Stimulated activated CD8-positive, alpha-beta memory T cell treated with anti-CD3 and anti-CD28 coated beads, Interleukin-7, amount 100 ng/mL, for 24 hours (primary cell): ENCODE results near the gene FOSB.
"Not testable (repeated sequence)": the region's sequence is repeated elsewhere in the genome, so short reads cannot be mapped to it uniquely, and the experiment has no call there.

Experiments
- DNase-seq: peaks from one replicate; pipeline ENCODE4 v3.0.0-alpha.2; 2020; ENCODE audit warnings: low read depth

Gene FOSB

DNA sequence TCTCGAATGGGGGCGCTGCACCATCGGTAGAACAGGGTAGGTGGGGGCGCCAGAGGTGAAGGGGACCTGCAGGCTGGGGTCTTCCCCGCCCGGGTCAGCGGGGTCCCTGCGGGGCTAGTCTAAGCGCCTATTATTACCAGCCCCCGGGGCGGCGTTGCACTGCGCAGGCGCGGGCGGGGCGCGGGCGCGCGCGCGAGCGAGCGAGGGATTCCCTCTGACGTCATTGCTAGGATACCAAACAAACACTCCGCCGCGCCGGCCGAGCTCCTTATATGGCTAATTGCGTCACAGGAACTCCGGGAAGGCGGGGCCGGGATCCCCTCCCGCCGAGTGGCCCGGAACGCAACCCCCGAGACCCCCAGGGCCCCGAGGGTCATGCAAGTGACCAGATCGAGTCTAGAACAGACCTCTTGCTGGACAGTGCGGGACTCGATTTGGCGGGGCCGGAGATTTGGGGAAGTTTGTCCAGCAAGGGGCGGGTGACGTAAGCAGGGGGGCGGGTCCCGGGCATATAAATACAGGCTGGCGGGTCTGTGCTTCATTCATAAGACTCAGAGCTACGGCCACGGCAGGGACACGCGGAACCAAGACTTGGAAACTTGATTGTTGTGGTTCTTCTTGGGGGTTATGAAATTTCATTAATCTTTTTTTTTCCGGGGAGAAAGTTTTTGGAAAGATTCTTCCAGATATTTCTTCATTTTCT is at the start of gene FOSB:
Gene FOSB, plus strand, starts transcription at position 541 of the 703 bp plus-strand sequence. CDS start 591 bp downstream, outside the sequence.
- peak; percentile 84 for DNase-seq

DNA sequence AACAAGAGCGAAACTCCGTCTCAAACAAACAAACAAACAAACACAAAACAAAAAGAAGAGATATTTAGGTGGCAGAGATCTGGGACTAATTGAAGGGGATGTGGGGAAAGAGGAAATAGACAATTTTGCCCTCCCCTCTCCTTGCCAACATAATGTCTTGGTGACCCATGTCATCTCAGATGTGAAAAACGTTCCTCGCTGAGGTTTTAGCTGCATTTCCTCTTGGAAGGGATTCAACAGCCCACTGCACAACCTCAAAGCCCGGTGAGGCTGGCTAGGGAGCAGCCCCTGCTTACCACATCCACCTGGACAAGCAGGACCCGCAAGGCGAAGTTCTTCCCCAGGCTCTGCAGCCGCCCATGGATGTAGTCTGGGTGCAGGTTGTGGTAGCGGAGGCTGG is 49.0 kb upstream of the FOSB start:
- no peak for DNase-seq

DNA sequence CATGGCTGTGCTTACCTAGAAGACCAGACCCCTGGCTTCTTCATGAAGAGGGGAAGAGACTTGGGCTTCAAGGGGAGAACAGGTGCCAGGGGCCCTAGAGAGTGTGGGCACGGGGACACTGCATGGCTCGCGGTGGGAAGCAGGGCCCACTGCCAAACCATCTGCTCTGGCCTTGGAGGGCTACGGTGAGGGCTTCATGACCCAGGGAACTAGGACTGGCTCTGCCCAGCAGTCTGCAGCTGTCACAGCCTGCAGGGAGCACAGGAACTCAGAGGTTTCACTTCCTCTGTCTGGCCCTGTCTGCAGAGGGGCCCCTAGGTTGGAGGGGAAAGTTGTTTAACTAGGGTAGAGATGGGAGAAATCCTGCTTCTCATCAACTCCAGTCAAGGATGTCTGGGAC is 48.4 kb upstream of the FOSB start:
- no peak for DNase-seq

DNA sequence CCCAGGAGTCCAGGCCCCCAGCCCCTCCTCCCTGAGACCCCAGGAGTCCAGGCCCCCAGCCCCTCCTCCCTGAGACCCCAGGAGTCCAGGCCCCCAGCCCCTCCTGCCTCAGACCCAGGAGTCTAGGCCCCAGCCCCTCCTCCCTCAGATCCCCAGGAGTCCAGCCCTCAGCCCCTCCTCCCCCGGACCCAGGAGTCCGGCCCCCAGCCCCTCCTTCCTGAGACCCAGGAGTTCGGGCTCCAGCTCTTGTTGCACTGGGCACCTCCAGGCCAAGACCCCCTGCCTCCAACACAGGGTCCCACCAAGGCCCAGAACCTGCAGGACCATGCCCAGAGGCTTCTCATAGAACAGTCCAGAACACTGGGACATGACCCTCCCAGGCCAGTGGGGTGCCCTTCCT is 47.9 kb upstream of the FOSB start:
- no peak for DNase-seq

DNA sequence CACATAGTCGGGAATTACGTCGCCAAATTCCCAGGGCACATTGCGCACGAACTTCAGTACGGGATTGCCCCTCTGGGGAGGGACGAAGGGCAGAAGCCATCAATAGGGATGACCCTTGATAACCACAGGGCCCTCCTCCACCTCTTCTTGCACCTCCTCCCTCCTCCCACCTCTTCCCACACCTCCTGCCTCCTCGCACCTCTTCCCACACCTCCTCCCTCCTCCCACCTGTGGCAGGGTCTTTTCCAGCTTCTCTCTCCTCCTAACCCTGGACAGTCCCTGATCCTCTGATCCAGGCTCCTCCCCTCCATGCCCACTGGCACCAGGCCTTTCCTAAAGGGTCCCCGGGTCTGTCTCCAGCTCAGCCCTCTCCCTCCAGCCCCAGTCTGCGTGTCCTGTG is 47.4 kb upstream of the FOSB start:
- no peak for DNase-seq

DNA sequence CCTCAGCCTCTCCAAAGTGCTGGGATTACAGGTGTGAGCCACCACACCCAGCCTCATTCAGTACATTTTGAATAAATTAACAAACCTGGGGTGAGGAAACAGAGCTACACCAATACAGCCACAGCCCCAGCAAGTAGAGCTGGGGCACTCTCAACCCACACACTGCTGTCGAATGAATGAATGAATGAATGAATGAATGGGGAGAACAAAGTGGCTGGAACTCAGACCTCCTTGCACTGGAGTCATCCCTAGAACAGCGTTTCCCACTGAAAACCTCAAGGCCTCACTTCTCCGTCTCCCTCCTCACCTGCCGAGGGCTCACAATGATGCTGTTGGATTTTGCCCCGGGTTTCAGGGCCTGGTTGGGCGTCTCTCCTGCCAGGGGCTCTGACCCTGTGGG is 46.9 kb upstream of the FOSB start:
- DNase-seq: no peak

DNA sequence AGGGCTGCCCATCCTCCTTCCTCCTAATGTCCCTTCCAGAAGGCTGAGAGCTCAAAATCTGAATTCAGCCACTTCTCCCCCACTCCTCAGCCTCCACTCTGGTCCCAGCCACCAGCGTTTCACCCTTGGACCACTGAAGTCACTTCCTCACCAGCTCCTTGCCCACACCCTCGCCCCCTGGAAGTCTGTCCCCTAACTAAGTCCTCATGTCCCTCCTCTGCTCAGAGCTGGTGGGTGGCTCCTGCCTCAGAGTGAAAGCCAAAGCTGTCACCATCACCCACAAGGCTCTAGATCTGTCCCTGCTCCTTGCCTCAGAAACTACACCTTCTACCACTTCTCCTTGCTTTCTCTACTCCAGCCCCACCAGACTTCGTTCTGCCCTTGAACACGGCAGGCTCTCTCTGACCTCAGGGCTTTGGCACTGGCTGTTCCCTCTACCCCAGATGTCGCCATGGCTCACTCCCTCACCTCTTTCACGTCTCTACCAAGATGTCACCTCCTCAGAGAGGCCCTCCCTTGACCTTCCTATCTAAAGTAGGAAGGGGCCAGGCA is 45.8 kb upstream of the FOSB start:
- no peak for DNase-seq

DNA sequence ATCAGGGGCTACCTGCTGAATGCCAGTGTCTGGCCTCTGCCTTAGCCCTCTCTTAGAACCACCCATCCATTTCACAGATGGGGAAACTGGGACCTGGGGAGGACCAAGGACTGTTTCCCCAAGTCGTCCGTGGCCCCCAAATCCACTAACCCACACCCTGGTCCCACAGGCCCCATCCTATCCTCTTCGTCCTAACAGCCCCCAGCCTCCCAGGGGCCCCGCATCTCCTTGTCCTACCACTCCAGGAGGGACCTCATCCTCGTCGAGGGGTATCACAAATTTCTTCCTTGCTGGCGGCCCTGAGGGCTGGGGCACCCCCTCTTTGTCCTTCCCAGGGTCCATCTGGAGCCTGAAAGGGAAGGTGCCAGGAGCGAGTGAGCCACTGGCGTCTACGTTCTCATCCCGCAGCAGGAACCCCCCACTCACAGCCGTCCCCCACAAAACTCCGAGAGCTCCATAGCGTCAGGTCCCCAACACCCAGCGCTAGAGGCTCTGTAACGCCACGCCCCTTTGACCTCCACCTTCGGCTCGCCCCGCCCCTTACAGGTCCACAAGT is 44.7 kb upstream of the FOSB start:
- no peak for DNase-seq

DNA sequence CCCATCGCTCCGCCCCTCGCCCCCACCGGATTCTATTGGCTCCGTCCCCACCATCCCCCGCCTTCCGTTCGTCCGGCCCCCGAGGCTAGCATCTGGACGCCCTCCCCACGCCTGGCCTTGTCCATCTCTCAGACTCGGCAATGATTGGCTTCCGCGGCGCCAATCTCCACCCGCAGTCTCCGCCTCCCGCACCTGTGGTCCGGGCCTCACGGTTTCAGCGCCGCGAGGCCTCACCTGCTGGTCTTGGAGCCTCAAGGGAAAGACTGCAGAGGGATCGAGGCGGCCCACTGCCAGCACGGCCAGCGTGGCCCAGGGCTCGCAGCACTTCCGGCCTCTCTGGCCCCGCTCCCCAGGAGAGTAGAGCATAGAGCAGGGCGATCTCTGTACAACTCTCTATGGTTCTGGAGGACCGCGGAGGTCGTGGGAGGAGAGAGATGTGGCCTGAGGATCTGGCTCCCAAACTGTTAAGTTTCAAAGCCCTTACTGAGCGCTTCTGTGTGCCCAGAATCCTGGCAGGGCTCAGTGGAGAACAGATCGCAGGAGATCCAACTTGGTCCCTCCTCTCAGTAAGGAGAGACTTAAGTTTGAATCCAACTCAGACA is 44.1 kb upstream of the FOSB start, which contains the start of gene ERCC1:
Gene ERCC1, minus strand, starts transcription at position 329 of the 602 bp plus-strand sequence. CDS start 543 bp downstream, outside the sequence.
- DNase-seq: peak; percentile 68

DNA sequence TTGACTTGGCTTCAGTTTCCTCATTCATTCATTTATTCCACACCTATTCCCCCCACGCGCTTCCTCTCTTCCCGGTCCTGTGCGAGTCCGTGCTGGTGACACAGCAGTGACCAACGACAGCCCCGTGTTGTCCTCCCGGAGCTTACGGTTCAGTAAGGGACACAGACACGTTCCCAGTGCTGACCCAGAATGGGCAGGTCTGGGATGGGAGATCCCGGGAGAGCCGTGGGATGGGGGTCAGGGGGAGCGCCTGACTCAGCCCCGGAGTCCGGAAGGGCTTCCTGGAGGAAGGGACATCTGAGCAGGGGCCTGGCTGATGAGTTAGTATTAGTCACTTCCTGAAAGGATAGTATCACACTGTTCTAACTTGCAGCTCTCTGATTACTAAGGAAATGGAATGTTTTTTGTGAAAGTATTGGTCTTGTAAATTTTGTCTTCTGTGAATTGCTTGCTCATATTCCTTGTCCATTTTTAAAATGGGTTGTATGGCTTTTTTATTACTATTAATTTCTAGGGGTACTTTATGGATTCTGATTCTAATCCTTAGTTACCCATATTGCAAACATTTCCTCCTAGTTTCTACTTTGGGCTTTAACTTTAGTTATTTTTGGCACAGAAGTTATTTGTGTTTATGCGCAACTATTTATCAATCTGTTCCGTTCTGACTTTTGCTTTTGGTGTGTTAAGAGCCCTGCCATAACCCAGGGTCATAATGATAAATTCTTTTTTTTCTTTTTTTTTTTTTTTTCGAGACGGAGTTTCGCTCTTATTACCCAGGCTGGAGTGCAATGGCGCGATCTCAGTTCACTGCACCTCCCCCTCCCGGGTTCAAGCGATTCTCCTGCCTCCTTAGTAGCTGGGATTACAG is 43.4 kb upstream of the FOSB start:
- DNase-seq: no peak

DNA sequence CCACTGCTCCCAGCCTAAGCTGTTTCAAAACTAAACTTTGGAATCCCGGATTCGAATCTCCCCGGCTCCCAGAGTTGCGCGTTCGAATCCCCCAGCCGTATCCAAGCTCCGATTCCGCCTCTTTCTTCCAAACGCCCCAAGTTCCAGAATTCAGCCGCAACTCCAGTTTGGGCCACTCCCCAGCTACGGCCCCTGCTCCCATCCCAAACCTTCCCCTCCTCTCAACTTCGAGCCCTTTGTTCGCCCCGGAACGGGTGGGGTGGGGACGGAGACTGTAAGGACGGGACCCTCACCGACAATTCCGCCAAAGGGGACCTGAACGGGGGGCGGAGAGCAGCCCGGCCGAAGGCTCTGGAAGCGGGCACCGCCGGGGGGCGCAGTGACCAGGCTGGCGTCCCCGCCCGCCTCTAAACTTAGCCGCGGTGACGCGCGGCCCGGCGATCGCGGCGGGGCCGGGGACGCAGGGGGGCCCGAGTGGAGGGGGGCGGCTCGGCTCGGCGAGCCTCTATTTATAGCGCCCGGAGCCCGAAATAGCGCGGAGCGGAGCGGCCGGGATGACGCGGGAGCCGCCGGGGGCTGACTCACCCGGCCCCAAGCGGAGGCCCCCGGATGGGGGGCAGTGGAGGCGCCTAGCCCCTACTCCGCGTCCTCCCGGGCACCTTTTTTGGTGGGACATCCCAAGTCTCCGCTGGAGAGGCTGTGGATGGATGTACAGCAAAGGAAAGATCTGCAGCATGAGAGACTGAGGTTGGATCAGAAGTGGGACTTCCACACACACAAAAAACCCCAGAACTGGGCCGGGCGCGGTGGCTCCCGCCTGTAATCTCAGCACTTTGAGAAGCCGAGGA is 39.2 kb upstream of the FOSB start:
- no peak for DNase-seq

DNA sequence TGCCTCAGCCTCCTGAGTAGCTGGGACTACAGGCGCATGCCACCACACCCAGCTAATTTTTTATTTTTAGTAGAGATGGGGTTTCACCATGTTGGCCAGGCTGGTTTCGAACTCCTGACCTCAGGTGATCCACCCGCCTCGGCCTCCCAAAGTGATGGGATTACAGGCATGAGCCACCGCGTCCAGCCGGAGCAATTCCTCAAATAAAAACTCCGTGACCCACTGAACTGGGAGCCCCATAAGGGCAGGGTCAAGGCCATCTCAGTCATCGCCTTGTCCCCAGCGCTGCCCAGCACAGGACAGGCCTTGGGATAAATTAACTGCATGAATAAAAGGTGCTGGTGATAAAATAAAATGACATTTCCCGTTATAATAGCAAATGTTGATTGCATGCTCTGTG is 37.9 kb upstream of the FOSB start:
- not testable (repeated sequence) for DNase-seq

DNA sequence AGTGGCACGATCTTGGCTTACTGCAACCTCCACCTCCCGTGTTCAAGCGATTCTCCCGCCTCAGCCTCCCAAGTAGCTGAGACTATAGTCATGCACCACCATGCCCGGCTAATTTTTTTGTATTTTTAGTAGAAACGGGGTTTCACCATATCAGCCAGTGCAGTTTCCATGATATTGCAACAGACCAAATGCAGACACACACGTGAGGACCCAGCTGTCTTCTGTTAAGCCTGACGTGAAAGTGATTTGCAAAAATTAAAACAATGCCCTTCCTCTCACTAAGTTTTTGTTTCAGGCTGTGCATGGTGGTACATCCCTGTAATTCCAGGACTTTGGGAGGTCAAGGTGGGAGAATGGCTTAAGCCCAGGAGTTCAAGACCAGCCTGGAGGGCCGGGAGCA is 36.8 kb upstream of the FOSB start:
- DNase-seq: not testable (repeated sequence)

DNA sequence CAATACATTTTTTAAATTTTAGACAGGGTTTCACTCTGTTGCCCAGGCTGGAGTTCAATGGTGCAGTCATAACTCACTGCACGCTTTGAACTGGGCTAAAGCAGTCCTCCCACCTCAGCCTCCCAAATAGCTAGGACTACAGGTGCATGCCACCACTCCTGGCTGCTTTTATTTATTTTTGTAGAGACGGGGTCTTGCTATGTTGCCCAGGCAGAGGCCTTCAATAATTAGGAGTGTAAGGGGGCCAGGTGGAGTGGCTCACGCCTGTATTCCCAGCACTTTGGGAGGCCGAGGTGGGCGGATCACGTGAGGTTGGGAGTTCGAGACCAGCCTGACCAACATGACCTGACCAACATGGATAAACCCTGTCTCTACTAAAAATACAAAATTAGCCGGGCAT is 35.3 kb upstream of the FOSB start:
- not testable (repeated sequence) for DNase-seq

DNA sequence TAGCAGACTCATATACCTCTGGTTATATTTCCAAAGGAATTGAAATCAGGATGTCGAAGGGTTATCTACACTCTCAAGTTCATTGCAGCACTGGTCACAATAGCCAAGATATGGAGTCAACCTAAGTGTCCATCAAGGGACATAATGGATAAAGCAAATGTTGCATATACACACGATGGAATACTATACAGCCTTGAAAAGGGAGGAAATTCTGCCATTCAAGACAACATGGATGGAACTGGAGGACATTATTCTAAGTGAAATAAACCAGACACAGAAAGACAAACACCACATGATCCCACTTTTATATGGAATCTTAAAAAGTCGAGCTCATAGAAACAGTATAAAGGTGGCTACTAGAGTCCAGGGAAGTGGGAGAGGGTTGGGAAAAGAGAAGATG is 30.5 kb upstream of the FOSB start:
- no peak for DNase-seq

DNA sequence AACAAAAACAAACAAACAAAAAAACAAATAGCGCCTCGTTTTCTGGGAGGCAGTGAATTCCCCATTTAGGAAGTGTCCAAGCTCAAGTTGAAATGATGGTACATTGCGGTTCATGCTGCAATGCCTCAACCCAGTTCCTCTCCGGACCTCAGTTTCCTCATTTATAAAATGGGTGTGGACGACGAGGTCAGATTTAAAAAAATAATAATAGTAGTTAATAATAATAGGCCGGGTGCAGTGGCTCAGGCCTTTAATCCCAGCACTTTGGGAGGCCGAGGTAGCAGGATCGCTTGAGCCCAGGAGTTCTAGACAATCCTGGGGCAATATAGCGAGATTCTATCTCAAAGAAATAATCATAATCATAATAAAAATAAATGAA is 28.6 kb upstream of the FOSB start:
- DNase-seq: no peak

DNA sequence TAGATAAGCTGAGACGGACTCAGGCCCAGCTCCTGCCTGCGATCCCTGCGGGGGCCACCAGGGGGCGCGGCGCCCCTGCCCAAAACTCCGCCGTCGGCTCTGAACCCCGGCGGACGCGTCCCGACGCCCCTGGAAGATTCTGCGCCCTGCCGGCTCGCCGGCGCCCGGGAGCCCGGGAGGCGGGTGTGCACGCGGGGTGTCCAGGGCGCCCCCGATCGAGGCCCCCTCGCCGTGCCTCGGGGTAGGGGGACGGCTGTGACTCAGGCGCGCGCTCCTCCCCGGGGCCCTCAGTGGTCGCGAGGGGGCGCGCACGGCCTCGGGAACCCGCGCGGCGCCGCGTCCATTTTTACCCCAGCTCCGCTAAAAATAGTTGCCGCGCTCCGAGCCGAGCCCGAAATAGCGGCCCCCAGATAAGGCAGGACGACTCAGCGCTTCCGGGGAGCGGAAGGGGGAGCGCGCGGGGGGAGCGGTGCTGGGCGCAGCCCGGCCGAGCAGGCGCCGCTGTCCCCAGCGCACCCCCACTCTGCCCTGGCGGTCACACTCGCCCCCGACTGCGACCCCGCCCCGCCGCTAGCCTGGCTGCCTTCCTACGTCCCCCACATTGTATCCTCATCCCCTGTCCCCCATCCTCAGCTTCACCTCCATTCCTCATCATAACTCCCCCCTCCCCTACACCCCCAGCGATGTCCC is 28.1 kb upstream of the FOSB start:
- DNase-seq: peak; percentile 71

DNA sequence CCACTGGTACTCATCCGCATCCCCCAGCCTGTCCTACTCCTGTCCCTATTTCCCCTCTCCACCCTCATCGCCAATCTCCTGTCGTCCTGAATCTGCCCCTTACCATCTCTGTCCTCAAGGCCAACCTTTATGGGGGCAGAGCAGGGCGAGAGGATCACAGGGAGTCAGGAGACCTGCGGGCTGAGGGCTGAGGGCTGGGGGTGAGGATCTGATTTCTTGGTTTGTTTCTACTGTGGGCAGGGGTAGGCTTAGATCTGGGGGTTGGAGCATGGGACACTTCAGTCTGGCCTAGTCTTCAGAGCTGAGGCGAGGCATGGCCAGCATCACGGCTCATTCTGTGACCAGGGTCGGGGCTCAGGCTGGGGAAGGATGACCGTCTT is 27.5 kb upstream of the FOSB start:
- no peak for DNase-seq

DNA sequence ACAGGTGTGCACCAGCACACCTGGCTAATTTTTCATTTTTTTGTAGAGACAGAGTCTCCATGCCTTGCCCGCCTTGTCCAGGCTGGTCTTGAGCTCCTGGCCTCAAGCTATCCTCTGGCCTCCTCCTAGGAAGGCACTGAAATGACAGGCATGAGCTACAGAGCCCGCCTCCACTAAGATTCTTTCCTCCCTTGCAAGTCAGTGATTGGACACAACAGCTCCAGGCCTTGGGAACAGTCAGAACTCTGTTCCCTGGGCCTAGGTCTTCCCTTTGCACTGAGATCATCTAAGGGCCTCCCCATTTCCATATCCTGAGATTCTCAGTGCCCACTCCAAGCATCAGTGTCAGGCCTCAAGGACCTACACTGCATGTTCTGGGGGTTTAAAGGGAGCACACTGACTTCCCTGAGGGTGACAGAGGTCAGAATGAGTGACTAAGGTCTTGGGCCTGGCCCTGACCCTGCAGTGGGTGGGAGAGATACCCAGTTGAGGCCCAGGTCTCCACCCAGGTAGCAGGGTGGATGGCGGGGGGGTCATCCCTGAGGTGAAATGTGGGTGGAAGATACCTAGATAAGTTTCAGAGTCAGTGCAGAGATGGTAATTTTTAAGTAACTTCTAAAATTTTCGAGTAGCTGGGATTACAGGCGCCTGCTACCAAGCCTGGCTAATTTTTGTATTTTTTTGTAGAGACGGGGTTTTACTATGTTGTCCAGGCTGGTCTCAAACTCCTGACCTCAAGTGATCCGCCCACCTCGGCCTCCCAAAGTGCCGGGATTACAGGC is 26.7 kb upstream of the FOSB start:
- DNase-seq: no peak

DNA sequence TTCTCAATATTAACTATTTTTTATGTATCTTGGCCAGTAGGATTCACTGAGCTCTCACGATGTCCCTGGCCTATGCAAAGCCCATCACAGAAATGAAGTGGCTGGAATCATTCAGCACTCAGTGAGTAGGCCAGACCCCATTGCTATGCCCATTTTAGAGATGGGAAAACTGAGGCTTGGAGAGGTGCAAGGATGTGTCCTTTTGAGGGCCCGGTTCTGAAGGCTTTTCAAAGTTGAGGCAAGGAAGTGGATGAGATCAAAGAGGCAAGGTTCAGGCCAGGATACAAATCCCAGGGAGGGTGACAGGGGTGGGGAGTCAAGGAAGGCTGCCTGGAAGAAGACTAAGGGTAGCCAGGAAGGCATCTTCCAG is 25.4 kb upstream of the FOSB start:
- DNase-seq: no peak
